ENCODE results near the gene WDFY4.

The WDFY4 gene

GRCh38 chr10:48661441-48661840 lies 23.2 kb upstream of the WDFY4 start:
- no peak for DNase-seq (ENCODE audit: low read depth)
- TF ChIP-seq, protein P1, sequence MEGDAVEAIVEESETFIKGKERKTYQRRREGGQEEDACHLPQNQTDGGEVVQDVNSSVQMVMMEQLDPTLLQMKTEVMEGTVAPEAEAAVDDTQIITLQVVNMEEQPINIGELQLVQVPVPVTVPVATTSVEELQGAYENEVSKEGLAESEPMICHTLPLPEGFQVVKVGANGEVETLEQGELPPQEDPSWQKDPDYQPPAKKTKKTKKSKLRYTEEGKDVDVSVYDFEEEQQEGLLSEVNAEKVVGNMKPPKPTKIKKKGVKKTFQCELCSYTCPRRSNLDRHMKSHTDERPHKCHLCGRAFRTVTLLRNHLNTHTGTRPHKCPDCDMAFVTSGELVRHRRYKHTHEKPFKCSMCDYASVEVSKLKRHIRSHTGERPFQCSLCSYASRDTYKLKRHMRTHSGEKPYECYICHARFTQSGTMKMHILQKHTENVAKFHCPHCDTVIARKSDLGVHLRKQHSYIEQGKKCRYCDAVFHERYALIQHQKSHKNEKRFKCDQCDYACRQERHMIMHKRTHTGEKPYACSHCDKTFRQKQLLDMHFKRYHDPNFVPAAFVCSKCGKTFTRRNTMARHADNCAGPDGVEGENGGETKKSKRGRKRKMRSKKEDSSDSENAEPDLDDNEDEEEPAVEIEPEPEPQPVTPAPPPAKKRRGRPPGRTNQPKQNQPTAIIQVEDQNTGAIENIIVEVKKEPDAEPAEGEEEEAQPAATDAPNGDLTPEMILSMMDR (conservative IDR thresholded peaks at IDR 0.05; ENCODE audit: control insufficient read depth, insufficient read depth, low read depth, low read length): no peak
- H3K4me3 ChIP-seq (ENCODE audit: control insufficient read depth, low read depth, low read length): no peak overlapping the region

- no peak overlapping the region for H3K4me3 ChIP-seq (ENCODE audit: control insufficient read depth, low read depth, low read length)
- no peak for DNase-seq (ENCODE audit: low read depth)
- TF ChIP-seq, protein P1 (conservative IDR thresholded peaks at IDR 0.05; ENCODE audit: control insufficient read depth, insufficient read depth, low read depth, low read length): no peak
Measured at GRCh38 chr10:48667960-48668590, 16.6 kb upstream of the WDFY4 start.

GRCh38 chr10:48670978-48671913 lies 13.4 kb upstream of the WDFY4 start:
- H3K4me3 ChIP-seq (ENCODE audit: control insufficient read depth, low read depth, low read length): no peak overlapping the region
- DNase-seq (ENCODE audit: low read depth): no peak
- TF ChIP-seq, protein P1 (conservative IDR thresholded peaks at IDR 0.05; ENCODE audit: control insufficient read depth, insufficient read depth, low read depth, low read length): no peak

GRCh38 chr10:48671914-48672595 lies 12.6 kb upstream of the WDFY4 start:
- no peak for DNase-seq (ENCODE audit: low read depth)
- TF ChIP-seq, protein P1 (conservative IDR thresholded peaks at IDR 0.05; ENCODE audit: control insufficient read depth, insufficient read depth, low read depth, low read length): no peak
- no peak overlapping the region for H3K4me3 ChIP-seq (ENCODE audit: control insufficient read depth, low read depth, low read length)

DNA sequence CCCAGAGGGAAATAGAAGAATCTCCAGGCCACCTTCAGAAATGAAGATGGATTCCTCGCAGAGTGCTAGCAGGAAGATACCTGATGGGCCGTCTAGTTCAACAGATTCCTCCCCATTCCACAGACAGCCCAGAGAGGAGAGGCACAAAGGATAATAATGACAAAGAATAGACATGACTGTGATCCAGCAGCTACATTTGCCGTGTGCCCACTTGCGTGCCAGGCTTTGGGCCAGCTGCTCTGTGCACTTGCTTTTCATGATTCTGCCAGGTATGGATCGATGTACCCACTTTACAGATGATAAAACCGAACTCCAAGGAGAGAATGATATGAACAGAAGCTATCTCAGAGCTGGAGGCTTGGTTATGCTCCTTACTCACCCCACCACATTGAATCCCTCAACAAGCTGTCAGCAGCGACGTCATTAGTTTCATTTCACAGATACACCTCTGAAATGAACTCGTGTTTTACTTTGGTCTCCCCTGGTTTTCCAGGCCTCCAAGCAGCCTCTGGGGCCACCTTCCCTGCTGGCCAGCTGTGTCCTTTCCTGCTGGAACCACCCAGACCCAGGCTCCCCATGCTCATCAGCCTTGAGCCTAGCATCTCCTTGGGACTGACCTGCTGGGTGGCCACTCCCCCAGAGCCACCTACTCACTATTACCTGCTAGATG lies 11.9 kb upstream of the WDFY4 start:
- H3K4me3 ChIP-seq (ENCODE audit: control insufficient read depth, low read depth, low read length): no peak overlapping the region
- TF ChIP-seq, protein P1 (conservative IDR thresholded peaks at IDR 0.05; ENCODE audit: control insufficient read depth, insufficient read depth, low read depth, low read length): no peak
- DNase-seq (ENCODE audit: low read depth): no peak

DNA sequence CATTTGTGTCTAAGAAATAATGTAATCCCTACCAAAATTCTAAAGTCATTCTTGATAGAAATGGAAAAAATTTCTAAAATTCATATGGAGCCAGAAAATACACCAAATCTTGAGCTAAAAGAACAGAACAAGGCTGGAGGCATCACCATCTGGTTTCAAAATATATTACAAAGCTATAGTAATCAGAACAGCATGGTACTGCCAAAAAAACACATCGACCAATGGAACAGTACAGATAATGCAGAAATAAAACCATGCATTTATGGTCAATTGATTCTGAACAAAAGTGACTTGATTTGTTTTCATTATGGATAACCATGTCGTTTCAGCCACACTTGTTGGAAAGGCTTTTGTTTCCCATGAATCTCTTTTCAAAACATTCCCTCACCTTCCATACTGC lies 7.0 kb upstream of the WDFY4 start:
- no peak for DNase-seq (ENCODE audit: low read depth)
- H3K4me3 ChIP-seq (ENCODE audit: control insufficient read depth, low read depth, low read length): no peak overlapping the region
- TF ChIP-seq, protein P1 (conservative IDR thresholded peaks at IDR 0.05; ENCODE audit: control insufficient read depth, insufficient read depth, low read depth, low read length): no peak

Data from fibroblast of mammary gland (primary cell).